Eye (tissue), 1 donor: Measurements from ENCODE around the gene NUB1.

Experiments
- DNase-seq: peaks from one replicate; pipeline ENCODE4 v3.0.0-alpha.2; 2015

The NUB1 gene

DNA sequence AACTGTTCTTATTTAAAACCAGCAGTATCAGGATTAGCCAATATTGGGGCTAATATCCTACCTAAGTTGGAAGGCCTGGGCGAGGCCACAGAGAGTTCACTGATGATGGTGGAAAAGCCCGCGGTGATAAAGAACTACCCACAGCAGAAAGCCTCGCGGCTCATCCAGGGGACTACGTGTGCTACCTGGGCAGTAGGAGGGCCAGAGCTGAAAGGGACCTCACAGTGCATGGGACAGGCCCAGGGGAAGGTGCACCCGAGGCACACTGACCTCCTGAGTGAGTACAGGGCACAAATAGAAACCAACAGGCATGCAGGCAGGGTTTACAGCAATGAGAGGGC lies 66.9 kb downstream of the NUB1 start:
- no peak for DNase-seq

DNA sequence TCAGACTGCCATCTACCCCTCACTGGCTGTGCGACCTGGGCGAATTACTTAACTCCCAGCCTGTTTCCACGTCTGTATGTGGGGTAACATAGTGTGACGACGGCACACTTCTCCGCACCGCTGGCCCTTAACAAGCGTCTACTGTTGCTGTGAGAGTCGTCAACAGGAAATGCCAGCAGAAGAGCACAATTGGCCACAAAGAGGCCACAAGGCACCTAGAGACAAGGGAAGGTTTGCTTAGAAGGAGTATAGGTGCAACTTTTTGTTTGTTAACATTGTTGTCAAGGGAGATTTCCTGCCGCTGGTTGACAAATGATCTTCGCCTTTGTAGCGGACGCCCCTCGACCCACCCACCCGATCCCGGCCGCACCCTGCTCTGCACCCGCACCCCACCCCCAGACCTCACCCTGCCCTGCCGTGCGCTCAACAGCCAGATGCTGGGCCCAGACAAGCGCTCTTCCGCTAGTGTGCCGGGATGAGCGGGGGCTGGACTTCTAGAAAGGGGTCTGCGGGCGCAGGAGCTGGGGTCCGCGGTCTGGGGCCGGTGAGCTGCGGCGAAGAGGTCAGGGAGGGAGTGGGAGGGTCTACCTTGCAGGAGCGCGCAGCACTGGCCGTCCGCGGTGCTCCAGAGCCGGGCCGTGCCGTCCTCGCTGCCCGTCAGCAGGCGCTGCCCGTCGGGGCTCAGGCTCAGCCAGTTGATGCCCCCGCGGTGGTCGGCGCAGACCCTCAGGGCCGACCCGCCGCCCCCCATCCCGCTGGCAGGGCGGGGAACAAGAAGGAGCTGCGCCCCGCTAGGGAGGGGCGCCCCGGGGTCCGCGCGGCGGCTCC lies 67.4 kb downstream of the NUB1 start:
- DNase-seq, result peak; percentile 72

- peak; percentile 92 for DNase-seq
Measured at GRCh38 chr7:151409667-151410404, 68.2 kb downstream of the NUB1 start, which contains the start of gene WDR86. Gene WDR86, minus strand, starts transcription at chr7:151410038. Its CDS starts 449 bp downstream, at chr7:151409589.

- peak; percentile 87 for DNase-seq
Measured at GRCh38 chr7:151410405-151411390, 69.1 kb downstream of the NUB1 start.

DNA sequence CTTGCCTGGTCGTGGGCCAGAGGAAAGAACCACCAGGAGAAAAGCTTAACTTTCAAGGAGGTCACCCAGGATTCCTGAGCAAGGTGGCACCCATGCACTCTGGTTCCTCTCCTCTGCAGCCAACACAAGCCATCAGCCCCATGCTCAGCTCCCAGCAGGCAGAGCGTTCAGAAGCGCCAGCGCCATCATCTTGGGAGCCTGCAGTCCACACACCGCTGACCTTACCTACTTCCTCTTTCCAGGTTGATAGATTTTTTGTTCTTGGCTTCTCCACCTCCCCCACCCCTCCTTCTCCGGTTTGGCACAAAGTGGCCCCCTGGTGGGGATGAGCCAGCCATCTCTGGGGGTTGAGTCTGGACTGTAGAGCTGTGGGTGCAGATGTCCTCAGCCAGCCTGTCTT lies 69.9 kb downstream of the NUB1 start:
- DNase-seq, result no peak

DNA sequence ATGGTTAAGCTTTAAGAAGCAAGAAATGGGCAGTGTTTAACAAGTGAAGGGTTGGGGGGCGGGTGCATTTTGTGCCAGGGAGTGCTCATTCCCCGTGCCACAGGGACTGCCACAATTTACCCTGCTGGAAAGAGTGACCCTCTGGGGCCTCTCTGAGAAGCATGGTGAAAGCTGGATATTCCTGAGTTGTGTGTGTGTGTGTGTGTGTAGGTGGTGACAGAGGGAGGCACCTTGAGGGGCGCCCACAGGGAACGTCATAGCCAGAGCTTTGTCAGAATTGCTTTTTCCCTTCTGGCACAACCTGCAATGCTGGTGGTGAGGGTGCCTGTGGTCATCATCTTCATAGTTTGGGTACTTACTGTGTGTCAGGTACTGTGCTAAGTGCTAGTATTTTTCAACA lies 70.7 kb downstream of the NUB1 start:
- DNase-seq, result no peak

DNA sequence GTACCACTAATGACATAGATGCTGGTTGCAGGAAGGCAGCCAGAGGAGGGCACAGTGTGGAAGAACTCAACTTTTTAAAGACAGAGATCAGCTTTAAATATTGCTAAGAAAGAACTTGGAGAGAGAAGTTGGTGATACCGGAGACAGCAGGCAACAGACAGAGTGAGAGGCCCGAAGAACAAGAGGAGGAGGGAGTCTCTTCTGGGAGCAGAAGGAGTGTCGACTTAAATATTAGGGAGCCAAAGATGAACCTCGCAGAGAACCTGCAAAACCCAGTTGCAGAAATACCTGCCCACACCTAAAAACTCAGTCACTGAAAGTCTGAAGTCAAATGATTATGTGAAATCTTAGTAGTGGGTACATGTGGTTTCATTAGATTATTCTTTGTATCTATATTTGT lies 71.6 kb downstream of the NUB1 start:
- no peak for DNase-seq

DNA sequence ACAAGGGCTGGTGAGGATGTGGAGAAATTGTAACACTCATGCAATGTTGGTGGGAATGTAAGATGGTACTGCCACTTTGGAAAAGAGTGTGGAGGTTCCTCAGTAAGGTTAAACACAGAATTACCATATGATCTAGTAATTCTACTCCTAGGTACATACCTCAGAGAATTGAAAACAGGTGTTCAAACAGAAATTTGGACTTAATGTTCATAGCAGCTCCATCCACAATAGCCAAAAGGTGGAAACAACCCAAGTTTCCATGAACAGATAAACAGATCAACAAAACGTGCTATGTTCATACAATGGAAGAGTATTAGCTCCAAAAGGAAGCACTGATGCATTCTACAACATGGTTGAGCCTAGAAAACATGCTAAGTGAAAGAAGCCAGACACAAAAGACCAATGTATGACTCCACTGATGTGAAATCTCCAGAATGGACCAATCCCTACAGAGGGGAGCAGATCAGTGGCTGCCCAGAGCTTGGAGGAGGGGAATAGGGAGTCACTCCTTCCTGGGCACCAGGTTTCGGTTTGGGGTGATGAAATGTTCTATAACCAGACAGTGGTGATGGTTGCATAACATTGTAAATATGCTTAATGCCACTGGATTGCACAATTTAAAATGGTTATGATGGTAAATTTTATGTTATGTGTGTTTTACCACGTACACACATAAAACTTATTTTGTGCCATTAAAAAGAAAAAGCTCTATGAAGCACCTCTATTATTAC lies 73.9 kb downstream of the NUB1 start:
- no peak for DNase-seq

- DNase-seq, result no peak
Measured at GRCh38 chr7:151416112-151416940, 74.7 kb downstream of the NUB1 start.

GRCh38 chr7:151416941-151417315 lies 75.3 kb downstream of the NUB1 start:
- DNase-seq, result no peak

DNA sequence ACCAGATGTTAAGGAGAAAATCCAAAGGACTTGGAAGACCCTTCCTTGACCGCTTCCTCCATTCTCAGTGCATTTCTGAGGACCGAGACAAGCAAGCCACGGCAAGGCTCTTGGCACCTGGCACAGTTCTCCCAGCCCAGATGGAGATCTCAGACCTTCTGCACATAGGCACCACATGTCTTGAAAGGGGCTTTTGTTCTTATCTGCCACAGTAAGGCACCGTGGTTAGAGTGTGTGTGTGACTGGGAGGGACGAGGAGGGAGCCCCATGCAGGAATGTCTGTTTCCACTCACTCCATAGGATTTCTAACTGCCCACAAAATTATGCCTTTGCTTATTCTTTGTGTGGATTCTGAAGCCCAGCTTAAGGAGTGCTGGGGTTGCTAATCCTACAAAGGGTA lies 78.5 kb downstream of the NUB1 start:
- no peak for DNase-seq

DNA sequence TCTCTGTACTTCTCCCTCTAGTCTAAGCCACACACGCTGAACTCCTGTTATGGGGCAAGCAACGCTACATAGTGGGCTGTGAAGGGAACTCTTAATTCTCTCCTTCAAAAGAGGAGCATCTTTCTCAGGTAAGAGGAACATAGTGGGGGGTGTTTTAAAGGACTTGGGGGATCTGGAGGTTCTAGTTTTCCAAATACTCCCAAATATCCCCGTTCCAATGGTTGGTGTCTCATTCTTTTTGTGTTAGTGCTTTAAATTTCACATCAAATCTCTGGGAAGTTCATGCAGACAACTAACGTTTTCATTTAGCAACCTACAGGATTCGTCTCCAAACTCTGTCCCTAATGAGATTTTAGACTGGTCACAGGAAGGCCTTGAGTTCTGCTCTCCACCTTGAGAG lies 80.6 kb downstream of the NUB1 start:
- DNase-seq, result no peak

DNA sequence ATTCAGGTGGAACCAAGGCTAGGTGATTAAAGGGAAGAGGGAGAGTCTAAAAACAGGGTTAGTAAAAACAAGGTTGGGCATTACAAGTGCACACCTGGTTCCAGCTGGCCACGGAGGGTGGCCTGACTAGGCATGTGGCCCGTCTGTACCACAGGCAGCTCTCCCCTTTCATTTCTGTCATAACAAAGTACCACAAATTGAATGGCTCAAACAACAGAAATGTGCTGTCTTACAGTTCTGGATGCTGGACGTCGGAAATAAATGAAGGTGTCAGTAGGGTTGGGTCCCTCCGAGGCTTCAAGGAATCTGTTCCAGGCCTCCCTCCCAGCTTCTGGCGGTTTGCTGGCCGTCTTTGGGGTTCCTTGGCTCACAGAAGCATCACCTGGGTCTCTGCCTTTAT lies 81.6 kb downstream of the NUB1 start:
- DNase-seq, result no peak

- DNase-seq, result no peak
Measured at GRCh38 chr7:151423936-151424335, 82.3 kb downstream of the NUB1 start.

- no peak for DNase-seq
Measured at GRCh38 chr7:151424799-151425198, 83.2 kb downstream of the NUB1 start.

GRCh38 chr7:151425670-151426440 lies 84.2 kb downstream of the NUB1 start:
- DNase-seq, result no peak

DNA sequence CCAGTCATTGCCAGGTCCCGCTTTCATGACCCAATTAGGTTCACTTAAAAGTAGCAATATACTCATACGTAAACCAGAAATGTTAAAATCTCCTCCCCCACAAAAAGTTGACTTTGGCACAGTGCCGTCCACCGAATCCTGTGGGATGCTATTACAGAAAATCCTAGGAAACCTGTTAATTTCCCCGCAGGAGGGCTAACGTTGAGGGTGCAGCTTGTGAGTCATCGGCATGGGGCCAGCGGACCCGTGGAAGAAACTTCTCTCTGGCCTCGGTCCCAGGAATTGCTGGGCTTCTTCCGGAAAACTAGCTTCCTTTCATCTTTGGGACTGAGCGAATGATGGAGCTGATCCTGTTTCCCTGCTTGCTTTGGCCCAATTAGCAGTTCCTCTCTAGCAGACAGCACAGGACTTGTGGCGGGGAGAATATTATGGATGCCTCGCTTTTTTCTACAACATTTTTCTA lies 84.9 kb downstream of the NUB1 start:
- DNase-seq, result no peak

- DNase-seq, result no peak
Measured at GRCh38 chr7:151426904-151427704, 85.5 kb downstream of the NUB1 start.

DNA sequence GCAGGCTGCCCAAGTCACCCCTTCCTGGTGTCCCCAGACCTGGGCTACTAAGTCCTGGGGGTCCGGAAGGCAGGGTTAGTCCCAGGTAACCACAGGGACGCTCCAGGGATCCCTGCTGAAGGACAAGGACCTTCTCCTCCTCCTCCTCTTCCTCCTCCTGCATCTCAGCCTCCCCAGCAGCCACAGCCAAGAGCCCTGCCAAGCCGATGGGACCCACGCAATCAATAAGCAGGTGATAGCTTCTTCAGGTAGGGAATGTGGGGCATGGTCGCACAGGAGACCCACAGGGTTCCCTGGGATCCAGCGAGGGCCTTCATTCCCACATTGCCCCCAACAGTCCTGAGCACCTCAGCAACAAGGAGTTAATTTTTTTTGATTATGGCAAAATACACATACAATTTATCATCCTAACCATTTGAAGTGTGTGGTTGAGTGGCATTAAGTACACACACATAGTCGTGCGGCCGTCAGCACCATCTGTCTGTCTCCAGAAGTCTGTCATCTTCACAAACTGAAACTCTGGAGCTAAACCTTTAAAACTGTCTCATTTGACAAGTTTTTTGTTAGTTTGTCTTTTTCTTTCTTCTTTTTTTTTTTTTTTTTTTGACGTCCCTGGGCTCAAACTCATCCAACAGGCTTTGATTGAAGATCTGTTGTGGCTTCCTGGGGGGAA lies 86.2 kb downstream of the NUB1 start:
- DNase-seq, result no peak
